ENCODE results near the gene PTPRT. TPM values are rescaled to one million over a fixed set of nuclear protein-coding genes. Genes with fewer than 3 reads are reported as not detected.

Gene PTPRT
- total and polyA plus RNA-seq, 2 of the 4 experiments (the other 2 are of a cell fraction) = not detected

DNA sequence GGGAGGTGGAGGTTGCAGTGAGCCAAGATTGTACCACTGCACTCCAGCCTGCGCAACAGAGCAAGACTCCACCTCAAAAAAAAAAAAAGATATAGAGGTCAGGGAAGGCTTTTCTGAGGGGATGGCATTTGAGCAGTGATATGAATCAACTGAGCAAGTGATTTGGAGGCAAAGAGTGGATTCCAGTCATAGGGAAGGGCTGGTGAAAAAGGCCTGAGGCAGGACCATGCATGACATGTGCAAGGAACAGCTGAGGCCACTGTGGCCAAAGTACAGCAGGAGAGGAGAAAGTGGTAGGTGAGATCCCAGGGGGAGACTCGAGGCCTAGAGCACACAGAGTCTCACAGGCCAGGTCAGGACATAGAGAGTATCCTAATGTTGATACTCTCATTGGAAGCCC is 20.1 kb upstream of the PTPRT start:
- Histone ChIP-seq H4K8ac (ENCODE audit: low read depth in 2 of 2, low read length in 2 of 2) (no peak overlapping the region), H3K79me1 (ENCODE audit: low read depth in 1 of 2, low read length in 2 of 2) (no peaks in the 10 kb centered on the region), H2BK120ac (ENCODE audit: low read depth, low read length) (no peak overlapping the region), H2AK9ac (replicated peaks; ENCODE audit: low read depth, low read length, poor library complexity) (no peak overlapping the region), H2BK5ac (ENCODE audit: low read depth, low read length, poor library complexity, severe bottlenecking) (no peak overlapping the region), H3K4me2 (ENCODE audit: low read depth, low read length) (no peak overlapping the region), H4K91ac (ENCODE audit: insufficient read depth, low read depth, low read length) (no peak overlapping the region), H4K5ac (ENCODE audit: low read depth, low read length) (no peak overlapping the region), H3K36me3 (ENCODE audit: control insufficient read depth, insufficient read depth, low read length) (no peaks in the 10 kb centered on the region), H3K9me1 (ENCODE audit: insufficient read depth, low read length) (no peaks in the 10 kb centered on the region), H3K4ac (ENCODE audit: low read depth, low read length) (no peak overlapping the region), H2BK20ac (ENCODE audit: low read depth, low read length) (no peak overlapping the region), H3K4me1 (ENCODE audit: control insufficient read depth, insufficient read depth, low read length) (no peaks in the 10 kb centered on the region), H3K56ac (ENCODE audit: extremely low read depth, insufficient read depth, low read length) (no peak overlapping the region), H3K27ac (ENCODE audit: insufficient read depth, low read length) (no peak overlapping the region), H4K20me1 (ENCODE audit: insufficient read depth, low read length) (no peaks in the 10 kb centered on the region), H2AFZ (replicated peaks; ENCODE audit: low read length, poor library complexity) (no peak overlapping the region), H3K4me3 (ENCODE audit: insufficient read depth, low read depth, low read length) (no peak overlapping the region), H3K9me3 (ENCODE audit: control insufficient read depth, insufficient read depth, low read length) (no peaks in the 10 kb centered on the region), H3K18ac (ENCODE audit: low read depth, low read length) (no peak overlapping the region), H2BK15ac (ENCODE audit: low read depth, low read length) (no peak overlapping the region), H3K9ac (ENCODE audit: low read depth, low read length) (no peak overlapping the region), H3K23ac (ENCODE audit: low read depth, low read length) (no peak overlapping the region), H2AK5ac (ENCODE audit: low read depth, low read length) (no peak overlapping the region), H3K27me3 (ENCODE audit: control insufficient read depth, insufficient read depth, low read length) (no peaks in the 10 kb centered on the region), H3K14ac (replicated peaks; ENCODE audit: low read depth, low read length) (no peak overlapping the region)
- dilution Hi-C loops (cut with HindIII; ENCODE audit: low sequenced_read_pairs, unreplicated experiment) = no loop called here
- ChIA-PET CTCF (interaction anchor here (0.6 kb wide), 1 partner anchor 134 kb away, joined by 3 read pairs; no protein-coding TSS in a partner anchor), POLR2A (ENCODE audit: unreplicated experiment) (no interaction called here)
- in situ Hi-C loops (cut with MboI; ENCODE audit: low sequenced_read_pairs) = no loop called here
- DNase-seq (no peak), ATAC-seq (ENCODE audit: low read depth) (no peak)
- intact Hi-C loops (cut with micrococcal nuclease) = no loop called here
- BruUV-seq (replicated peaks) = no TSS peak
- no peak for TF ChIP-seq RCOR1 (IDR thresholded peaks at IDR 0.05; ENCODE audit: insufficient replicate concordance, low read length)
- TF ChIP-seq FOS (IDR thresholded peaks at IDR 0.05; ENCODE audit: low read depth, low read length) = no peak
- TF ChIP-seq MAZ (IDR thresholded peaks at IDR 0.05; ENCODE audit: borderline replicate concordance, low read depth, low read length) = no peak
- TF ChIP-seq BHLHE40 (IDR thresholded peaks at IDR 0.05; ENCODE audit: low read depth, low read length) = no peak
- TF ChIP-seq USF2 (IDR thresholded peaks at IDR 0.05; ENCODE audit: low read depth, low read length) = no peak
- TF ChIP-seq CEBPB (IDR thresholded peaks at IDR 0.05; ENCODE audit: low read depth, low read length) = no peak
- no peak for TF ChIP-seq POLR2A (IDR thresholded peaks at IDR 0.05; ENCODE audit: low read depth, low read length)
- no peak for TF ChIP-seq RFX5 (IDR thresholded peaks at IDR 0.05; ENCODE audit: low read depth, low read length)
- no peak for TF ChIP-seq MXI1 (IDR thresholded peaks at IDR 0.05; ENCODE audit: borderline replicate concordance, low read depth, low read length)
- no peak for TF ChIP-seq CHD1 (IDR thresholded peaks at IDR 0.05; ENCODE audit: low read depth, low read length)
- no peak for TF ChIP-seq NFE2L2 (IDR thresholded peaks at IDR 0.05; ENCODE audit: low read depth, low read length)
- no peak for TF ChIP-seq RAD21 (IDR thresholded peaks at IDR 0.05; ENCODE audit: low read length)
- TF ChIP-seq SMC3 (IDR thresholded peaks at IDR 0.05; ENCODE audit: low read depth, low read length) = no peak
- no peak for TF ChIP-seq MAFK (IDR thresholded peaks at IDR 0.05; ENCODE audit: low read depth, low read length)
- TF ChIP-seq, protein P1, sequence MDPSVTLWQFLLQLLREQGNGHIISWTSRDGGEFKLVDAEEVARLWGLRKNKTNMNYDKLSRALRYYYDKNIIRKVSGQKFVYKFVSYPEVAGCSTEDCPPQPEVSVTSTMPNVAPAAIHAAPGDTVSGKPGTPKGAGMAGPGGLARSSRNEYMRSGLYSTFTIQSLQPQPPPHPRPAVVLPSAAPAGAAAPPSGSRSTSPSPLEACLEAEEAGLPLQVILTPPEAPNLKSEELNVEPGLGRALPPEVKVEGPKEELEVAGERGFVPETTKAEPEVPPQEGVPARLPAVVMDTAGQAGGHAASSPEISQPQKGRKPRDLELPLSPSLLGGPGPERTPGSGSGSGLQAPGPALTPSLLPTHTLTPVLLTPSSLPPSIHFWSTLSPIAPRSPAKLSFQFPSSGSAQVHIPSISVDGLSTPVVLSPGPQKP (IDR thresholded peaks at IDR 0.05; ENCODE audit: borderline replicate concordance, low read depth, low read length) = no peak
- TF ChIP-seq, protein P2, sequence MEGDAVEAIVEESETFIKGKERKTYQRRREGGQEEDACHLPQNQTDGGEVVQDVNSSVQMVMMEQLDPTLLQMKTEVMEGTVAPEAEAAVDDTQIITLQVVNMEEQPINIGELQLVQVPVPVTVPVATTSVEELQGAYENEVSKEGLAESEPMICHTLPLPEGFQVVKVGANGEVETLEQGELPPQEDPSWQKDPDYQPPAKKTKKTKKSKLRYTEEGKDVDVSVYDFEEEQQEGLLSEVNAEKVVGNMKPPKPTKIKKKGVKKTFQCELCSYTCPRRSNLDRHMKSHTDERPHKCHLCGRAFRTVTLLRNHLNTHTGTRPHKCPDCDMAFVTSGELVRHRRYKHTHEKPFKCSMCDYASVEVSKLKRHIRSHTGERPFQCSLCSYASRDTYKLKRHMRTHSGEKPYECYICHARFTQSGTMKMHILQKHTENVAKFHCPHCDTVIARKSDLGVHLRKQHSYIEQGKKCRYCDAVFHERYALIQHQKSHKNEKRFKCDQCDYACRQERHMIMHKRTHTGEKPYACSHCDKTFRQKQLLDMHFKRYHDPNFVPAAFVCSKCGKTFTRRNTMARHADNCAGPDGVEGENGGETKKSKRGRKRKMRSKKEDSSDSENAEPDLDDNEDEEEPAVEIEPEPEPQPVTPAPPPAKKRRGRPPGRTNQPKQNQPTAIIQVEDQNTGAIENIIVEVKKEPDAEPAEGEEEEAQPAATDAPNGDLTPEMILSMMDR (conservative IDR thresholded peaks at IDR 0.05; ENCODE audit: low read depth, low read length) = no peak
- WGBS, 2 experiments (ENCODE audit: extremely low coverage in 2 of 2, insufficient read length in 1 of 2) = 0% methylated on average over 1 of the region's 2 CpGs; no CpG with 5 or more reads in 1 of the 2 experiments

All from IMR-90 (cell line).